Stimulated activated CD8-positive, alpha-beta memory T cell treated with anti-CD3 and anti-CD28 coated beads, Interleukin-15, amount 100 ng/mL, for 1 hour (primary cell): Measurements from ENCODE around the gene MDH1.
"Not testable (repeated sequence)": the region's sequence is repeated elsewhere in the genome, so short reads cannot be mapped to it uniquely, and the experiment has no call there.

Experiments used
- DNase-seq: peaks from one replicate; pipeline ENCODE4 v3.0.0-alpha.2; 2020; ENCODE audit warnings: low read depth

Gene MDH1

DNA sequence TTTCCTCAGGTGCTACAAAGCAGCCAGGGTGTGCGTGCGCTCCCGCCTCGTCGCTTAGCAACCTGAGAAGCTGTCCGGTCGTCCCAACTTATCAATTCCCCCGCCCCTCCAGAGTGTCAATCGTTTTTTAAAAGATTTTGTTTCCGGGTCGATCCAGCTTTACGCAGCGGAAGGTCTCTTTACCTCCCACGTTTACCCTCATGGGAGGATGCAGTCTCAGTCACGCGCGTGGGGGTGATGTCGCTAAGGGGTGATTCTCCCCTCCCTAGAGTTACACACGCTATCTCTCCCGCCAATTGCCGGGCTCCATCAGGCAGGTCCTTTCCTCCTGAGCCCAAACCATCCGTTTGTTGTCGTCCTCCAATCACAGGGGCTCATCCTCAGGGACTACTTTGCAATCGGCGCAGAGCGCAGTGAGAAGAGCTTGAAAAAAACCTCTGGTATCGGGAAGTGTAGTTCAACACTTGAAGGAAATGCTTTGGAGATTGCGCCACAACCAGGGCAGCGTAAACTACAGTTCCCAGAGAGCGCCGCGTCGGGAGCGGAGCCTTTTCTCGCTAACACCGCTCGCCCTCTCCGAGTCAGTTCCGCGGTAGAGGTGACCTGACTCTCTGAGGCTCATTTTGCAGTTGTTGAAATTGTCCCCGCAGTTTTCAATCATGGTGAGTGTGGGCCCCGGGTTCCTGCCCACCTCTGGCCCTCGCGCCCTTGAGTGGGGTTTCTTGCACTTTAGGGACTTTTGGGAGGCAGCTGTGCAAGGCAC is at the start of gene MDH1, which contains the start of gene WDPCP:
TSS of gene MDH1 (plus strand) at position 579 of the 763 bp plus-strand sequence. CDS start at position 660, 81 bp downstream.
TSS of gene WDPCP (minus strand) at position 93 of the 763 bp plus-strand sequence. CDS start 206 bp downstream, outside the sequence.
- peak; percentile 83 for DNase-seq

DNA sequence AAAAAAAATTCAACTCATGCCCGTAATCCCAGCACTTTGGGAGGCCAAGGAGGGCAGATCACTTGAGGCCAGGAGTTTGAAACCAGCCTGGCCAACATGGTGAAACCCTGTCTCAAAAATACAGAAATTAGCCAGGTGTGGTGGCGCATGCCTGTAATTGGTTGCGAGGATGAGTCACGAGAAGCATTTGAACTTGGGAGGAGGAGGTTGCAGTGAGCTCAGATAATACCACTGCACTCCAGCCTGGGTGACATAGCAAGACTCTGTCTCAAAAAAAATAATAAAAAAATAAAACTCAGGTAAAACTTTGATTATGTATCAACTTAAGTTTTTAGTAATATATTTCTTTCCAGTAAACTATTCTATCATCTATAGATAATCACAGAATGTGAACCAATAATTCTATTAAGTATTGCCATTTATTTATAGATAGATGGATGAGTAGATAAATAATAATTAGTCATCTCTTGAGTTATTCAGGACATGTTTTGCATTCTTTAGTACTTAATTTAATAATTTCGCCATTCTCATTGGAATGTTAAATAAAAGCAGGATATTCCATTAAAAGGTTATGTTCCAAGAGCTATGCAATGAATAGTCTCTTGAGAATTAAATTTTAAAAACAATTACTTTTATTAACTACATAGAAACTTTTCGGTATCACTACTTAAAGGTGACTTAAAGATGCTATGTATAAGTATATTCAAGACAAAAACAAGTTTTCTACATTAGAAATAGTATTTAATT is 49.2 kb upstream of the MDH1 start:
- DNase-seq, result no peak

DNA sequence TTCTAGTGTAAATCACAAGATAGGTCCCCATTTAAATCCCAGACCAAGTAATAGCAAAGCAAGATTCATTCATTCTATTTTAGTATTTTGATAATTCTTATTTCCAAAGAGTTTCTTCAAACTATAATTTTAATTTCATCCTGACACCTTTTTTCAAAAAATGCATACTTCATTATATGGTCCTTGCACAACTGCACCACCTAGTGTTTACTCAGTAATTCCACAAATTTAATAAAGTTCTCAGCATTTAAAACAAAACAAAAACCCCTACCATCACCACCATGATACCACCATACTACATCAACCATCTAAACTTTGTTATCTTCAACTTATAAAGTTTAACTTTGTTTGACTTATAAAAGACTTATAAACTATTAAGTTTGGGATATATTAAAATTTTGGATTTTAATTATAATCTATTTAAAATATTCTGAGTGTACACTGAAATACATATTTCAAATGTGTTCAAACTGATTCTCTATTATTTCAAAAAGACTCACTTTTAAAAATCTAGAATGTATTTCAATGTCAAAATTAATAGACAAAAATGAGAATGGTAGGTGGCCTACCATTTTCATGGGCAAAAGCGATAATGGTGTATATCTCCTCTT is 44.6 kb upstream of the MDH1 start:
- DNase-seq, result no peak

DNA sequence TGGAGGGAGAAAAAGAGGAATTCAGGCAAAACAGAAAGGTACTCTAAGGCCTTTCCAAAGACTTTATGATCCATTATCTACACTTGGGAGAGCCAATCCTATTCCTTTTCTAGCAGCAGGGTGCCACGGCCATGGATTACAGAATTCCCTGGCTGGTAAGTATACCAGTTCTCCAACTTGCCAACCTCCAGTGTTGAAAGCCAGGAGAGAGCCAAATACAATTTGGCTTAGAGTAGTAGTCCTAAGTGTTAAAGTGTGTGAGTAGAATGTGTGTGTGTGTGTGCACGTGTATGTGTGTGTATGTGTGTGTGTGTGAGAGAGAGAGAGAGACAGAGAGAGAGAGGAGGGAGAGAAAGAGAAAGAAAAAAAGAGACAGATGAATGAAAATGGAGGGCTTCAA is 43.7 kb upstream of the MDH1 start:
- no peak for DNase-seq

DNA sequence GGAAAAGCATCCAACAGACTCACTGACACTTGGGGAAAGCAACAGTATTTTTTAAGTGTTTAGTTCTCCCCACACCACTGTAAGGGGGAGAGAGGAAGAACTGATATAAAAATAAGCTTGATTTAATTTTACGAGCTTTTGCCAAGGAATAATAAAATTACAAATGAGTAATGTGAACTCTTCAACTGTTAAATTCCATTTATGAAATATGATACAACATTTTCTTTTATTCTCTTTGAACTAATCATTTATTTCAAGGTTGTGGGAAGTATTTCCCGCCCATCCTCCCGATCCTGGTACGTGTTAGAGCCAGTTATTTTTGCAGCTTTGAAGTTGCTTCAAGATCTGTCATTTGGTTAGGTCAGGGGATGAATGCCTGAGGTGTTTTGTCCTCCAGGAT is 35.7 kb upstream of the MDH1 start:
- no peak for DNase-seq

DNA sequence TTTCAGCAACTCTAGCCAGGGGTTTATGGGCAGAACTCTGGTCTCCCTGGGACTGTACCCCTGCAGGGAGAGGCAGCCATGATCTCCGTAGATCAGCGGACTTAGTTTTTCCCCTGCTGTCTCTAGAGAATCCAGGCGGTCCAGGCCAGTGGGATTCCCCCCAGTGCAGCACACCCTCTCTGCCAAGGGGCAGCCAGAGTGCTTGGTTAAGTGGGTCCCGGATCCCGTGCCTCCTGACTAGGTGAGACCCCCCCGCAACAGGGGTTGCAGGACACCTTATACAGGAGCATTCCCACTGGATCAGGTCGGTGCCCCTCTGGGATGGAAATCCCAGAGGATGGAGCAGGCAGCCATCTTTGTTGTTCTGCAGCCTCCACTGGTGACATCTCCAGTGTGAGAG is 33.5 kb upstream of the MDH1 start:
- no peak for DNase-seq

DNA sequence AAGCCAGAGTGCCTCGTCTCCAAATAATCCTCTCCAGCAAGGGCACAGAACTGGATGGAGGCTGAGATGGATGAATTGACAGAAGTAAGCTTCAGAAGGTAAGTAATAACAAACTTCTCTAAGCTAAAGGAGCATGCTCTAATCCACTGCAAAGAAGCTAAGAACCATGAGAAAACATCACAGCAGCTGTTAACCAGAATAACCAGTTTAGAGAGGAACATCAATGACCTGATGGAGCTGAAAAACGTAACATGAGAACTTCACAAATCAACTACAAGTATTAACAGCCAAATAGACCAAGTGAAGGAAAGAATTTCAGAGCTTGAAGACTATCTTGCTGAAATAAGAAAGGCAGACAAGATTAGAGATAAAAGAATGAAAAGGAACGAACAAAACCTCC is 32.8 kb upstream of the MDH1 start:
- no peak for DNase-seq

DNA sequence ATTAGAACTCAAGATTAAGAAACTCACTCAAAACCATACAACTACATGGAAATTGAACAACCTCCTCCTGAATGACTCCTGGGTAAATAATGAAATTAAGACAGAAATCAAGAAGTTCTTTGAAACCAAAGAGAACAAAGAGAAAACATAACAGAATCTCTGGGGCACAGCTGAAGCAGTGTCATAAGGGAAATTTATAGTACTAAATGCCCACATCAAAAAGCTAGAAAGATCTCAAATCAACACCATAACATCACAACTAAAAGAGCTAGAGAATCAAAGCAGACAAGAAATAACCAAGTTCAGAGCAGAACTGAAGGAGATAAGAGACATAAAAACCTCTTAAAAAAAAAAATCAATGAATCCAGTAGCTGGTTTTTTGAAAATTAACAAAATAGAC is 30.9 kb upstream of the MDH1 start:
- DNase-seq, result not testable (repeated sequence)

DNA sequence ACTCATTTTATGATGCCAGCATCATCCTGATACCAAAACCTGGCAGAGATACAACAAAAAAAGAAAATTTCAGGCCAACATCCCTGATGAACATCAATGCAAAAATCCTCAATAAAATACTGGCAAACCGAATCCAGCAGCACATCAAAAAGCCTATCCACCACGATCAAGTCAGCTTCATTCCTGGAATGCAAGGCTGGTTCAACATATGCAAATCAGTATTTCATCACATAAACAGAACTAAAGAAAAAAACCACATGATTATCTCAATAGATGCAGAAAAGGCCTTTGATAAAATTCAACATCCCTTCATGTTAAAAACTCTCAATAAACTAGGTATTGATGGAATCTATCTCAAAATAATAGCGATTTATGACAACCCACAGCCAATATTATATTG is 29.8 kb upstream of the MDH1 start:
- not testable (repeated sequence) for DNase-seq

DNA sequence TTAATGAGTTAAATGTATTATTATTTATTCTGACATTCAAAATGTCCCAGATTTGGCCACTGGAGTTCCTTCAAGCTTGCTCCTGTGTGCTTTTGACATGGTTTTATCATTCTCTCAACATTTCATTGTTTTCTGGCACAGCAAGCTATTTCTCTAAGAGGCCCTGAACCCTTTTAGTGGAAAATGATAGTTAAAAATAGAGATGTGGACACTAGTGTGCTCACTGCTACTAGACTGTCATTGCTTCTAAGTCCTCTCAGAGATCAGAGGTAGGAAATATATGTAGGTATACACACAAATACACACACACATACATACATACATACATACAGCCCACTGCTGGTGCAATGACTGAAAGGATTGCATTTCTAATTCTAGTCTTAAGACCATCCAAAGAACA is 26.0 kb upstream of the MDH1 start:
- DNase-seq, result no peak

DNA sequence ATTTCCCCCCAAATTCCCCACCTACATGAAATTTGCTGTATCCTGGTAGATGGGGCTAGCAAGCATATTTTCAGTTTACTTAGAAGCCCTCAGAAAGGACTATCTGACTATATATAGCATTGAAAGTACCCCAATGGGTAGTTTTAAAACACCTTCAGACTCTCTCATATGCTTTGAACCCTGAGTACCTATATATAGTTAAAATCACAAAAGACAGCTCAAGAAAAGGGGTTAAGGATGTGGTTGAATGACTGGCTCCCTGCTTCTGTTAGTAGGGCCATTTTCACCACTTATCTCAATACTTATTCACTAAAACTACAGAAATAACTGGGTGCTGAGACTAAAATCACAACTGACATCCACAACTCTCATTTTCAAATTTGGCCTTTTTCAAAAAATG is 19.0 kb upstream of the MDH1 start:
- DNase-seq, result no peak

DNA sequence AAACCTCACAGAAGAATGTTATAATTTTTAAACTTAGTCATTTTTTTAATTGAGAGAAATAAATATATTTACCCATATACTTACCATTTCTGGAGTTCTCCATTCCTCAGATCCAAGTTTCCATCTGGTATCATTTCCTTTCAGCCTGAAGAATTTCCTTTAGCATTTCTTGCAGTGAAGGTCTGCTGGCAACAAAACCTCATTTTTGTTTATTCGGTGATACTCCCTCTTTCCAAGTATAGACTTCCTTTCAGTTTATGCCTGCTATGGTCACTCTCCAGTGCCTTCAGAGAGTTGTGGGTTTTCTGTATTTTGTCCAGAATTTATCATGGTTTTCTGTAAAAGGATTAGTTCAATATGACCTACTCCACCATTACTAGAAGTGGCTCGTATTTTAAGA is 17.5 kb upstream of the MDH1 start:
- no peak for DNase-seq

DNA sequence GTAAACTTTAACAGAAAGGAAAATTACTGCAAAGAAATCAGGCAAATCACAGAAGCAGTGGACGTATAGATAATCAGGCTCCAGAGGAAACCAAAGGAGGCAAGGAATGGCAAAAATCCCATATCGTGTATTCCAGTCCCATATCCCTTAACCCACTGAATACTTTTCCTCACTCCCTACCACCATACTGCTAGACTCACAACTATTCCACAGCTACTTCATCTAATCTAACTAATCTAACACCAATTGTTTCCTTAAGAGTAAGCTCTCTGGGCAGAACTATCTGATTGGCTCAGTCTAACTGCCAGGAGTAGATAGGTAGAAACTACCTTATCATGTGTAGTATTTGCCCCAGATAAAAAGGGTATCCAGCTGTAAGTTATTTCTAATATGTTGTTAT is 16.8 kb upstream of the MDH1 start:
- DNase-seq, result no peak

DNA sequence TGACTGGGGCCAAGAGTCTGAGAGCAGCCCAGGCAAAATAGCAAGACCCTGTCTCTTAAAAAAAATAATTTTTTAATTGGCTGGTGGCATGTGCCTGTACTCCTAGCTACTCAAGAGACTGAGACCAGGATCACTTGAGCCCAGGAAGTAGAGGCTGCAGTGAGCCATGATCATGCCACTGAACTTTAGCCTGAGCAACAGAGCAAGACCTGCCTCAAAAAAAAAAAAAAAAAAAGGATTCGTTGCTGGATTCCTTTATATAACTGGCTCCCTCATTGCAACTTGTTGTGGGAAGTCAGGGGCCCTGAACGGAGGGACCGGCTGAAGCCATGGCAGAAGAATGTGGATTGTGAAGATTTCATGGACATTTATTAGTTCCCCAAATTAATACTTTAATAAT is 15.7 kb upstream of the MDH1 start:
- DNase-seq, result not testable (repeated sequence)

DNA sequence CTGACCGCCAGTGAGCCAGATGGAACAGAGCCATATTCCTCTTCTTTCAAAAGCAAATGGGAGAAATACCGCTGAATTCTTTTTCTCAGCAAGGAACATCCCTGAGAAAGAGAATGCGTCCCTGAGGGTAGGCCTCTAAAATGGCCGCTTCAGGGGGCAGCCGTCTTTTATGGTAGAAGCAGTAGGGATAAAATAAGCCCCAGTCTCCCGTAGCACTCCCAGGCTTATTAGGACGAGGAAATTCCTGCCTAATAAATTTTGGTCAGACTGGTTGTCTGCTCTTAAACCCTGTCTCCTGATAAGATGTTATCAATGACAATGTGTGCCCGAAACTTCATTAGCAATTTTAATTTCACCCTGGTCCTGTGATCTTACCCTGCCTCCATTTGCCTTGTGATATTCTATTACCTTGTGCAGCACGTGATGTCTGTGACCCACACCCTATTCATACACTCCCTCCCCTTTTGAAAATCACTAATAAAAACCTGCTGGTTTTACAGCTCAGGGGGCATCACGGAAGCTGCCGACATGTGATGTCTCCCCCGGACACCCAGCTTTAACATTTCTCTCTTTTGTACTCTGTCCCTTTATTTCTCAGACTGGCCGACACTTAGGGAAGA is 14.9 kb upstream of the MDH1 start:
- not testable (repeated sequence) for DNase-seq

DNA sequence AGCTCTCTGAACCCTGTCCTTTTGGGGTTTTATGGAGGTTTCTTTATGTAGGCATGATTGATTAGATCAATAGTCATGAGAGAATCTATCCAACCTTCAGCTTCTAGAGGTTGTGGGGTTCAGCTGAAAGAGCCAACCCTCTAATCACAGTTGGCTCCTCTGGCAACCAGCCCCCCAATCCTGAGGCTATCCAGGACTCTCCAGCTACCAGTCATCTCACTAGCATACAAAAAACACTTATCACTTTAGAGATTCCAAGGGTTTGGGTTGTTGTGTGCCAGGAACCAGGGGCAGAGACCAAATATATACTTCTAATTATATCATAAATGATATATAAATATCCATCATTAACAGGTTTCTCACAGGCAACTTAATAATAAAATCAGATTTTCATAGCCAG is 12.2 kb upstream of the MDH1 start:
- no peak for DNase-seq

DNA sequence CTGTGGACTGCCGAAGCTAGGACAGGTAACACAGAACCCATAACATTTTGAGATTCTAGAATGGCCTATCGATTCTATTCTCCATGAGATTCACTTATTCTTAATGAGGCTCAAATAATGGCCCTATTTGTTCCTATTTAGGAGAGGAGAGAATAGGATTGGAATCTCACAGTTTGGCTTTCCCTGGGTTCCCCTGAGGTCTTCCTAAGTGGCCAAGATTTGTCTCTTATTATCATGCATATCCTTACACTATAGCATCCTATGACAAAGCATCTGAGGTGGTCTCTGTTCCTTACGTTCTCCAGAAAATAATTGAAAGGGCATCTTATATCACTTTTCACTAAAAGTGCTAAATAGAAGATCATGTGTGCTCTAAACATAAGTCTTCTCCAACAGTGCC is 10.0 kb upstream of the MDH1 start:
- no peak for DNase-seq

DNA sequence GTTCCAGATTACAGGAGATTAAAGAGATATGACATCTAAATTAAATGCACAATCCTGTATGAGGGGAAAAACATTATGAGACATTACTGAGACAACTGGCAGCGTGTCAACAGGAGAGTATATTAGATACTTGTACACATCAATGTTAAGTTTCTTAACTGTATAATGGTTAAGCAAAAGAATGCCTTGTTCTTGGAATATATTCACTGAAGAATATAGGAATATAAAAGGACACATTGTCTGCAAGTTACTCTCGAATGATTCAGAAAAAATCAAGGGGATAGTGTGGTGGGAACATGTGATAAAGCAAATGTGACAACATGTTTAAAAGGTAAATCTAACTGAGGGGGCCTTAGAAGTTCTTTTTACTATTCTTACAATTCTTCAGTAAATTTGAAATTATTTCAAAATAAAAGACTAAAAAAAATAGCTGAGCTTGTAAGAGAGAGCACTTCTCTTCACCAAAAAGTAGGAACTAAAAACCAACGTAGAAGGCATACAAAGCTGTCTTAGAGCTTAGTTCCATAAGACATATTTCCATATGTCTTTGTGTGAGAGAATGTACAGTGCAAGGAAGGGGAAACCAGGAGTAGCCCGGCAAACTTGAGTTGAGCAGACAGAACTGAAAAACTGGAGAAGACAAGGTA is 8.0 kb upstream of the MDH1 start:
- no peak for DNase-seq

DNA sequence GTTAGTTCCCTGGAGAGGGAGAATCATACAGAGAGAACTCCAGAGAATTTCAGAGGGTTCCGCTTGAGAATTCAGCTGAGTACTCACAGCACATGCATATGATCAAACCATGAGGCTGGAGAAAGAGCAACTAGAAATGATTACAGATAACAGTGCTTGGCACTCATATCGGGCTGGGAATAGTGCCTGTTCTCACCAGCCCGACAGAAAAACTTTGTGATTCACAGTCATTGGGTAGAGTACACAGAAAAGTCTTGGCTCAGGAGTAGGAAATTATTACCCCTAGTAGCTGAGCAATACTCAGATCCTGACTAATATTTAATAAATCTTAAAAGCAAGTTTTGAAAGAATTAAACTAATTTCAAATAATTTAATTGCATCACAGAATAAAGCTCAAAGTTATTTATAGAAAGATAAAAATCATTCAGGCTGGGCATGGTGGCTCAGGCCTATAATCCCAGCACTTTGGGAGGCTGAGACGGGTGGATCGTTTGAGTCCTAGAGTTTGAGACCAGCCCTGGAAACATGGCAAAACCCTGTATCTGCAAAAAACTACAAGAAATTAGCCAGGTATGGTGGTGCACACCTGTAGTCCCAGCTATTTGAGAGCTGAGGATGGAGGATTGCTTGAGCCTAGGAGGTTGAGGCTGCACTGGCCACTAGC is 7.3 kb upstream of the MDH1 start:
- DNase-seq, result no peak

DNA sequence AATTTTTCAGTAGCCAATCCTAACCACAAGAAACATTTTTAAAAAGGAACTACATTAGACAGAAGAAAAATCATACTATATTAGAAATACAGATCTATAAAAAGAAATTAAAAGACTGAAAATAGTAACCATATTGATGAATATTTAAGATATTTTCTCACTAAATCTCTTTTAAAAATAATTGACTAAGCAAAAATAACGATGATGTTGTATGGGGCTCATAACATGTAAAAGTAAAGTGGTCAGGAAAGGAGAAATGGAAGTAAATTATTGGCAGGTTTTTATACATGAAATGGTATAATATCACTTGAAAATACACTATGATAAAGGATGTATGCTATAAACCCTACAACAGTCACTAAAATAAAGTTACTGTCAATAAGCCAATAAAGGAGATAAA is 5.9 kb upstream of the MDH1 start:
- no peak for DNase-seq

DNA sequence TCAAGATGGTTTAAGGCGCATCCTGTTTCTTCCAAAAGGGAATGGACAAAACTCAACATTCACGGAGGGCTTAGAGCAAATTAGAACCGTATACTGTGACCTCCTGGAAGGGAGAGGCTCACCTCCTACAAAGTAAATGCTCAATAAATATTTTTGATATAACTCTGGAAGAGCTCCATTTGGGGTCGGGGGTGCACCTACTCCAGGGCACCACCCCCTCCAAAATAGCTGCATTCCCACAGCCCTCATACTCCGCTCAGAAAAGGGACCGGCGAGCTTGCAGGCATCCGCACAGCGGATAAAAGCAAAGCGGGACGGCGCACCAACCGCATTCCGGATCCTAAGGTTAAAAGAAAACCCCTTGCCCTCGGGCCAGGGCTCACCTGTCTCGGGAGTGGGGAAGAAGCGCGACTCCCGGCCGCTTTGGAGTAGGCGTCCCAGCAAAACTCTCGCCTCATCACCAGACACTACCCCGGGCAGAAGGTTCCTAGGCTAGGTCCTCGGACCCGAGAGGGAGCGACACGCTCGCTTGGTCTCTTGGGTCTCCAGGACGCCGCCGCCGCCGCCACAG is 864 bp upstream of the MDH1 start:
- no peak for DNase-seq
